Stomach (tissue), 4 donors: Measurements from ENCODE around the gene TFEC.

Experiments
- EP300 ChIP-seq: sonication (generic); formaldehyde crosslinking; IDR thresholded peaks from one replicate; pipeline ENCODE4 v1.6.1; 2017; ENCODE audit warnings: antibody characterized with exemption
- POLR2A ChIP-seq, 4 donors: fragments of 450-650 bp; IDR thresholded peaks; one replicate each; pipeline ENCODE4 v1.6.1; 2016; ENCODE audit warnings: antibody characterized with exemption in 4 of 4, control low read depth in 2 of 4, mild to moderate bottlenecking in 1 of 4, moderate library complexity in 1 of 4
- POLR2AphosphoS5 ChIP-seq, 3 donors: sonication (generic); formaldehyde crosslinking; IDR thresholded peaks; one replicate each; pipeline ENCODE4 v1.6.1; 2016; ENCODE audit warnings: antibody characterized with exemption in 3 of 3
- TF ChIP-seq, protein P1 (sequence below), 7 experiments: fragments of 450-650 bp in 4 of 7; fragments of 200-600 bp in 3 of 7; sonication (generic) in 3 of 7; IDR thresholded peaks; one replicate each; pipeline ENCODE4 v1.5.1; 2016 to 2019; ENCODE audit warnings: antibody characterized with exemption in 7 of 7, control low read depth in 2 of 7, mild to moderate bottlenecking in 1 of 7

DNA sequence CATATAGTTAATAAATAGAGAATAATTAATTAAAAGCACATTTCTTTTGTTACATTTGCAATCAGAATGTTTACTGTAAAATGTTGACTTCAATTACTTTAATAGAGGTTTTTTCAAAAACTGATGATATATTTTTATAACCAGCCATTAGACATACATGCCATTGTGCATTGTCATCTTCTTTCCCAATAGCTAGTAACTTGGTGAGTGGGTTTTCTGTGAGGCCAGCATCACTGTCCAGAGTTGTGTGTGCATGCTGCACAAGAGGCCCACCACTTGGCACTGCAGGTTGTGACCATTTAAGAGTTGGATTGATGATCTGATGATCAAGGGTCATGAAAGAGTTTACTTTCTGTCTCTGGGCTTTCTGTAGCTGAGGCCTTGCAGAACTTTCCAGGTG lies 46.5 kb downstream of the TFEC start:
- TF ChIP-seq POLR2A (IDR thresholded peaks at IDR 0.05) (no peak), EP300 (no peak), POLR2AphosphoS5 (IDR thresholded peaks at IDR 0.05) (no peak)
- TF ChIP-seq, protein P1, sequence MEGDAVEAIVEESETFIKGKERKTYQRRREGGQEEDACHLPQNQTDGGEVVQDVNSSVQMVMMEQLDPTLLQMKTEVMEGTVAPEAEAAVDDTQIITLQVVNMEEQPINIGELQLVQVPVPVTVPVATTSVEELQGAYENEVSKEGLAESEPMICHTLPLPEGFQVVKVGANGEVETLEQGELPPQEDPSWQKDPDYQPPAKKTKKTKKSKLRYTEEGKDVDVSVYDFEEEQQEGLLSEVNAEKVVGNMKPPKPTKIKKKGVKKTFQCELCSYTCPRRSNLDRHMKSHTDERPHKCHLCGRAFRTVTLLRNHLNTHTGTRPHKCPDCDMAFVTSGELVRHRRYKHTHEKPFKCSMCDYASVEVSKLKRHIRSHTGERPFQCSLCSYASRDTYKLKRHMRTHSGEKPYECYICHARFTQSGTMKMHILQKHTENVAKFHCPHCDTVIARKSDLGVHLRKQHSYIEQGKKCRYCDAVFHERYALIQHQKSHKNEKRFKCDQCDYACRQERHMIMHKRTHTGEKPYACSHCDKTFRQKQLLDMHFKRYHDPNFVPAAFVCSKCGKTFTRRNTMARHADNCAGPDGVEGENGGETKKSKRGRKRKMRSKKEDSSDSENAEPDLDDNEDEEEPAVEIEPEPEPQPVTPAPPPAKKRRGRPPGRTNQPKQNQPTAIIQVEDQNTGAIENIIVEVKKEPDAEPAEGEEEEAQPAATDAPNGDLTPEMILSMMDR (IDR thresholded peaks at IDR 0.05), result no peak
